Measurements from ENCODE around the gene MAML2. TPM values are rescaled to one million over a fixed set of nuclear protein-coding genes. Genes with fewer than 3 reads are reported as not detected.

The MAML2 gene
- 28.1 TPM for polyA plus RNA-seq (2013, experiment 1 of 2)
- 22.3 TPM for polyA plus RNA-seq (2013, experiment 2 of 2)

DNA sequence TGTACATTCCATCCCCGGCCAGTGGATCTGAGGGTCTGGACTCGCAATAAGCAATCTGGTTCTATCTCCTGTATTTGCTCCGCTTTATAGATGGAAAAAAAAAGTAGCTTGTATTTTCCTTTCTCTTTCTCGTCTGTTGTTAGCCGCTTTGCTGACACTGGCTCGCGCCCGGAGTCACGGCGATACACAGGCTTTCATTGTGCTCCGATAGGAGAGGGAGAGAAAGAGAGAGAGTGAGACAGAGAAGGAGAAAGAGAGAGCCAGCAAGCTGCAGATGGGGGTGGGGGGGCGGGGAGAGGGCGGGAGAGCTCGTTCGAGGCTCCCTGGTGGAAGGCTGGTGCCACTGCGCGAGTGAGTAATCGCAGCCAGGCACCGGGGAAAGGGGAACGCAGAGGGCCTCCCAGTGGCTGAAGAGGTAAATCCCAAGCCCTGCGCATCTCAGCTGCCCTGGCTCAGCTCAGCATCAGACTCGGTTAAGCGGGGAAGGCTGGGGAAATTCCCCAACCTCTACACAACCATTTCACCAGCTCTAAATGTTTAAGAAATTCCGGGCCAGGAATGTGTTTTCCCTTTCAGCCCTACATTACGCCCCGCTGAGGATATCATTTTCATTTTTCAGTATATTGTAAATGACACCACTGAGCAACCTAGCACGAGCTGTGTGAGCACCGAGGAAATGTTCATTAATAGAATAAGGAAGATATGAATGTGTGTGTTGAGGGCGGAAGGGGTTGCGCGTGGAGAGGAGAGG, at the start of gene MAML2:
Gene MAML2, minus strand, starts transcription at position 235 of the 751 bp plus-strand sequence. CDS start 1,300 bp downstream, outside the sequence.
- H3K4me3 ChIP-seq (ENCODE audit: extremely low read depth, insufficient read depth, low read length, poor library complexity, severe bottlenecking) = peak within 1 kb of the TSS; percentile 79
- H3K27ac ChIP-seq (ENCODE audit: low read depth, low read length, severe bottlenecking) = peak within 1 kb of the TSS; percentile 67
- peaks cover 2% of the 10 kb centered on the region for H3K9me3 ChIP-seq (ENCODE audit: control insufficient read depth, low read length)

DNA sequence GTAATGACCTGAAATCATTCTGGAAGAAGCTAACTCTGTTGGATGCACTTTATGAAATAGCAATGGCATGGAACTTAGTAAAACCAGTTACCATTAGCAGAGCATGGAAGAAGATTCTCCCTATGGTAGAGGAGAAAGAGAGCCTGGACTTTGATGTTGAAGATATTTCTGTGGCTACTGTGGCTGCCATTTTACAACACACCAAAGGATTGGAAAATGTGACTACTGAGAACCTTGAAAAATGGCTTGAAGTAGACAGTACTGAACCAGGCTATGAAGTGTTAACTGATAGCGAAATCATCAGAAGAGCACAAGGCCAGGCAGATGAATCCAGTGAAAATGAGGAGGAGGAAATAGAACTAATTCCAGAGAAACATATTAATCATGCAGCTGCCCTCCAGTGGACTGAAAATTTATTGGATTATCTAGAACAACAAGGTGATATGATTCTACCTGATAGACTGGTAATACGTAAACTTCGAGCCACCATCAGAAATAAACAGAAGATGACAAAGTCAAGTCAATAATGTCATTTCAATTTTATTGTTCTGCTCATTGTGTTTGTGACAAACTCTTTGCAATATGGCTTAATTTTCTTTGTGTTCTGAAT, 48.8 kb upstream of the MAML2 start:
- H3K4me1 ChIP-seq (ENCODE audit: control insufficient read depth, insufficient read depth, low read length, poor library complexity, severe bottlenecking) = peaks cover 4% of the 10 kb centered on the region
- no peak overlapping the region for H3K4me3 ChIP-seq (ENCODE audit: extremely low read depth, insufficient read depth, low read length, poor library complexity, severe bottlenecking)
- 100% methylated on average over 1 to 2 of the region's 3 CpGs for WGBS, 2 experiments (ENCODE audit: insufficient coverage in 2 of 2)
- peaks cover 7% of the 10 kb centered on the region for H3K9me3 ChIP-seq (ENCODE audit: control insufficient read depth, low read length)
- H3K36me3 ChIP-seq (ENCODE audit: control insufficient read depth, insufficient read depth, low read length) = peaks cover 11% of the 10 kb centered on the region
- H3K27ac ChIP-seq (ENCODE audit: low read depth, low read length, severe bottlenecking) = no peak overlapping the region

More for the DNA sequence above, at the start of gene MAML2:
- H3K36me3 ChIP-seq (ENCODE audit: control insufficient read depth, insufficient read depth, low read length) = peaks cover 25% of the 10 kb centered on the region
- peaks cover 32% of the 10 kb centered on the region for H3K4me1 ChIP-seq (ENCODE audit: control insufficient read depth, insufficient read depth, low read length, poor library complexity, severe bottlenecking)
- WGBS, 2 experiments (ENCODE audit: insufficient coverage in 2 of 2) = 10 to 32% methylated on average over 12 to 16 of the region's 31 CpGs

DNA sequence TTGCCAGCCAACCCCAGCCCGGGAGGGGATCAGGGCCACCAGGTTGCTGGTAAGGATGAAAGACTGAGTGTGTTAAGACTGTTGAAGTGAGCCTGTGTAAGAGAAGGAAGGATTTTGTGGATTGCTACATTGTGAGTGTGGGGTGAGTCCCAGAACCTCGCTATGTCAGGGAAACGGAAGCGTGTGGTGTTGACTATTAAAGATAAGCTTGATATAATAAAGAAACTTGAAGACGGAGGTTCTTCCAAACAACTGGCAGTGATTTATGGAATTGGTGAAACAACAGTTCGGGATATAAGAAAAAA, 47.4 kb upstream of the MAML2 start:
- peak overlapping the region; percentile 78 for H3K4me3 ChIP-seq (ENCODE audit: extremely low read depth, insufficient read depth, low read length, poor library complexity, severe bottlenecking)
- peaks cover 4% of the 10 kb centered on the region for H3K4me1 ChIP-seq (ENCODE audit: control insufficient read depth, insufficient read depth, low read length, poor library complexity, severe bottlenecking)
- H3K9me3 ChIP-seq (ENCODE audit: control insufficient read depth, low read length) = peaks cover 7% of the 10 kb centered on the region
- peaks cover 22% of the 10 kb centered on the region for H3K36me3 ChIP-seq (ENCODE audit: control insufficient read depth, insufficient read depth, low read length)
- H3K27ac ChIP-seq (ENCODE audit: low read depth, low read length, severe bottlenecking) = peak overlapping the region; percentile 95
- WGBS, 2 experiments (ENCODE audit: insufficient coverage in 2 of 2) = 66 to 82% methylated on average over 5 of the region's 6 CpGs

DNA sequence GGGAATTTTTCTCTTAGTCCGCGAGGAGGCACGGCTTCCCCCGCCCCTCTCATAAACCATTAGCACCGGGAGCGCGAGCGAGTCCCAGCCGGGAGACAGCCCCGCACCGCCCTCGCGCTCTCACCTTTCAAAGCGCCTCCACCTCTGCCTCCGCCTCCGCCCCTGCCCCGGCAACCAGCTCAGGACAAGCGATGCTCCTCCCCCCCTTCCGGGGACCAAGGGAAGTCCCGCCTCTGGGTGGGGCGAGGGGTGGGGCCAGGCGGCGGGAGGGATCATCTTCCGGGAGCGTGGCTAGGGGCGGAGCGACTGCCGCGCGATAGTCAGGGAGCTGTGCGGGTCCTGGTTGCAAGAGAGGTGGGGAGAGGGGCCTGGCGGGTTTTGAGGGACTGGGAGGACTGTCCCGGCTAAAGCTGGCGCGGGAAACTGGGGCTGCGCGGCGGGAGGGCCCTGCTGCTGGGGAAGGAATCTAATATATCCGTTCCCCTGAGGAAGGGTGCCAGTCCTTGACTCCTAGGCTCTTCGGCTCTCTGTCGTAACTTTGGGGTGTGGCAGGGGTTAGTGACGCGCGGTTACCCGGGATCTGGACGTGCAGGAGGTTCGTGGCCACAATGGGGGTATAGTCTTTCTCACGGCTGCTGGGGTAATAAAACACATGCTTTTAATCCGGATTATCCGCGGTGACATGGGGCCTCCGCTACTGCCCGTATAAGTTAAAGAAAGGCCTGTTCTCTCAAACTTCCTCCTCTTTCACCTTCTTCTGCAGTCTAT, 46.9 kb upstream of the MAML2 start, which contains the start of the genes CCDC82 and JRKL:
Gene CCDC82, minus strand, starts transcription at position 193 of the 768 bp plus-strand sequence. CDS start 5,165 bp downstream, outside the sequence.
Gene JRKL, plus strand, starts transcription at position 294 of the 768 bp plus-strand sequence. CDS start 637 bp downstream, outside the sequence.
- Histone ChIP-seq H3K4me3 (ENCODE audit: extremely low read depth, insufficient read depth, low read length, poor library complexity, severe bottlenecking) (peak within 1 kb of the TSS; percentile 78), H3K4me1 (ENCODE audit: control insufficient read depth, insufficient read depth, low read length, poor library complexity, severe bottlenecking) (peaks cover 4% of the 10 kb centered on the region), H3K36me3 (ENCODE audit: control insufficient read depth, insufficient read depth, low read length) (peaks cover 22% of the 10 kb centered on the region), H3K9me3 (ENCODE audit: control insufficient read depth, low read length) (peaks cover 7% of the 10 kb centered on the region), H3K27ac (ENCODE audit: low read depth, low read length, severe bottlenecking) (peak within 1 kb of the TSS; percentile 95)
- WGBS, 2 experiments (ENCODE audit: insufficient coverage in 2 of 2) = 1% methylated on average over 27 of the region's 53 CpGs

DNA sequence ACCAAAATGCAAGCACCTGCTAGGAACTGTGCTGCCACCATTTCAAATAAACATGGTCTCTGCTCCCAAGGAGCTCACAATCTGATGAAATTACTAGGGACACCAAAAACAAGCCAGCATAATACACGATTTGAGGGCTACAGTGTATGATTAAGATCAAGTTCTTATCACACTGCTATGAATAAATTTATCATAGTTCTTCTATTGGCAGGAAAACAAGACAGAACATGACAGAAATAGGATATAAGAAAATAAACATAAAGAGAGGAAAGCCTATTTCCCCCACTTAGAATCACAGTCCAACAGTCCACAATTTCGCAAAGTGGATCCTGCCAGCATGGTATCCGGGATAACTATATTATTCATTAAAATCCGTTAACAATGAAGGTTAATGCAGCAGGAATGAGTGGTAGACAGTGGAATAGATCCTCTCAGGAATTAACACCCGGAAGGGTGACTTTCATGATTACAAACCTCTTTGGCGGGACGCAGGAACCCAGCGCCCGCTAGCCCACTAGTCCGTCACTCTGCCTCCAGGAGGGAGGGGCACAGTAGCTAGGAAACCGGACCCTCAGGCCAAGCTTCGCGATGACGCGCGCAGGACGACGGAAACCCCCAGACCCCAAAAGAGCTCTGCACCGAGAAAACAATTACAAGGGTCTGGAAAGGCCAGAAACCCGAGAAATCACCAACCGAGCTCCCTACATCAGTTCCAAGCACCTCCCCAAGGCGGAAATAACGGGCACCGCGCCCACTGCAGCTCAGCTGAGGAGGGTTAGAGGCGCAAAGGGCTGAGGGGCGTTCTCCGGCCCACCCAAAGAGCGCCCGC, 46.1 kb upstream of the MAML2 start:
- 0% methylated on average over 5 to 11 of the region's 30 CpGs for WGBS, 2 experiments (ENCODE audit: insufficient coverage in 2 of 2)
- H3K9me3 ChIP-seq (ENCODE audit: control insufficient read depth, low read length) = peaks cover 7% of the 10 kb centered on the region
- peaks cover 22% of the 10 kb centered on the region for H3K36me3 ChIP-seq (ENCODE audit: control insufficient read depth, insufficient read depth, low read length)
- peak overlapping the region; percentile 95 for H3K27ac ChIP-seq (ENCODE audit: low read depth, low read length, severe bottlenecking)
- peaks cover 4% of the 10 kb centered on the region for H3K4me1 ChIP-seq (ENCODE audit: control insufficient read depth, insufficient read depth, low read length, poor library complexity, severe bottlenecking)
- H3K4me3 ChIP-seq (ENCODE audit: extremely low read depth, insufficient read depth, low read length, poor library complexity, severe bottlenecking) = peak overlapping the region; percentile 78

DNA sequence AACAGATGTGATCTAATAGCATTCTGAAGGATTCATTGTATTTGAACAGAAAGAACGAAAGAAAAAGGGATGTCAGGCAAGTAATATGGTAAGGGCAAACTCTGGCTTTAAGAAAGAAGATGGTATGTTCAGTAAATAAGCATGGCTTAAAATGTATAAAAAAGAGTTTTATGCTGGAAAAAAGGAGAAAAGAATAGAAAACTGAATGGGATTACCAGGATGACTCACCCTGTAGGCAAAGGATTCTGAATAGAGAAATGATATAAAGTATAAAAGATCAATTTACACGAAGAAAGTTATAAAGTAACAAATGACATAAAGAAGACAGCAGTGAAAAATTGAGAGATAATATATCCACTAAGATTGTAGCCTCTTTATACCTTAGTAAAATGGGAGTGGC, 42.2 kb upstream of the MAML2 start:
- Histone ChIP-seq H3K4me1 (ENCODE audit: control insufficient read depth, insufficient read depth, low read length, poor library complexity, severe bottlenecking) (peaks cover 4% of the 10 kb centered on the region), H3K36me3 (ENCODE audit: control insufficient read depth, insufficient read depth, low read length) (peaks cover 29% of the 10 kb centered on the region), H3K4me3 (ENCODE audit: extremely low read depth, insufficient read depth, low read length, poor library complexity, severe bottlenecking) (no peak overlapping the region), H3K9me3 (ENCODE audit: control insufficient read depth, low read length) (no peaks in the 10 kb centered on the region), H3K27ac (ENCODE audit: low read depth, low read length, severe bottlenecking) (no peak overlapping the region)
- 90 to 100% methylated on average over 1 of the region's 2 CpGs for WGBS, 2 experiments (ENCODE audit: insufficient coverage in 2 of 2)

DNA sequence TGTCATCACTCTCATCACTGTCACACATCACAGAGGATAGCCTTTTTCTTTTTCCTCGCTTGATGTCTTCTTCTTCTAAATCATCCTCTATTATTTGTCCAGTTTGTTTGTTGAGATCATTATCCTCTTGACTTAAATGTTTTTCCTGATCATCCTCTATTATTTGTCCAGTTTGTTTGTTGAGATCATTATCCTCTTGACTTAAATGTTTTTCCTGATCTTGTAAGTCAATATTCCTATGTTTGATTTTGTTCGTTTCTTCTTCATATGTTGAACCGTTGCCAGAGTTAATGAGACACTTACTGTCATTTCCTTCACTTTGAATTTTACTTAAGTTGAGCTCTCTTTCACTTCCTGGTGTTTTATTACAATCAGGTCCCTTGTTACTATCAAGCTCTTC, 41.2 kb upstream of the MAML2 start:
- H3K27ac ChIP-seq (ENCODE audit: low read depth, low read length, severe bottlenecking) = no peak overlapping the region
- peaks cover 4% of the 10 kb centered on the region for H3K4me1 ChIP-seq (ENCODE audit: control insufficient read depth, insufficient read depth, low read length, poor library complexity, severe bottlenecking)
- 88 to 94% methylated on average over 1 to 2 of the region's 3 CpGs for WGBS, 2 experiments (ENCODE audit: insufficient coverage in 2 of 2)
- no peak overlapping the region for H3K4me3 ChIP-seq (ENCODE audit: extremely low read depth, insufficient read depth, low read length, poor library complexity, severe bottlenecking)
- no peaks in the 10 kb centered on the region for H3K9me3 ChIP-seq (ENCODE audit: control insufficient read depth, low read length)
- peaks cover 38% of the 10 kb centered on the region for H3K36me3 ChIP-seq (ENCODE audit: control insufficient read depth, insufficient read depth, low read length)

DNA sequence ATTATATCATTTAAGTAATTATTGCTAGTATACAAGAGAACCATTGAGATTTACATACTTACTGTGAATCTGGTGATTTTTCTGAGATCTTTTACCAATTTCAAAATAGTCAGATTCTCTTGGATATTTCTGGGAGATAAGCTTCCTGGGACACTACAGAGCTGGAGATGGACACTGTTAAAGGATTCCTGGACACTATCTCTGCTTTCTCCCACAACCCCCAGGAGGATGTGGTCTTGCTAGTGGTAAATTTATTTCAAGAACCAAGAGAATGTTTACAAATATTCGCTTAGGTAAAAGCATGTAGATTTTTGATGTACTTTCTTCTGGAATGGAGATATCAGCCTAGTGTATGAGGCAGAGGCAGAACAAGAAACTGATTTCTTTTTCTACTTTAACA, 33.8 kb upstream of the MAML2 start:
- Histone ChIP-seq H3K36me3 (ENCODE audit: control insufficient read depth, insufficient read depth, low read length) (peaks cover 57% of the 10 kb centered on the region), H3K9me3 (ENCODE audit: control insufficient read depth, low read length) (no peaks in the 10 kb centered on the region), H3K4me3 (ENCODE audit: extremely low read depth, insufficient read depth, low read length, poor library complexity, severe bottlenecking) (no peak overlapping the region), H3K27ac (ENCODE audit: low read depth, low read length, severe bottlenecking) (no peak overlapping the region), H3K4me1 (ENCODE audit: control insufficient read depth, insufficient read depth, low read length, poor library complexity, severe bottlenecking) (no peaks in the 10 kb centered on the region)
- WGBS, 2 experiments (ENCODE audit: insufficient coverage in 2 of 2) = no CpG with 5 or more reads among the region's 1 CpG

DNA sequence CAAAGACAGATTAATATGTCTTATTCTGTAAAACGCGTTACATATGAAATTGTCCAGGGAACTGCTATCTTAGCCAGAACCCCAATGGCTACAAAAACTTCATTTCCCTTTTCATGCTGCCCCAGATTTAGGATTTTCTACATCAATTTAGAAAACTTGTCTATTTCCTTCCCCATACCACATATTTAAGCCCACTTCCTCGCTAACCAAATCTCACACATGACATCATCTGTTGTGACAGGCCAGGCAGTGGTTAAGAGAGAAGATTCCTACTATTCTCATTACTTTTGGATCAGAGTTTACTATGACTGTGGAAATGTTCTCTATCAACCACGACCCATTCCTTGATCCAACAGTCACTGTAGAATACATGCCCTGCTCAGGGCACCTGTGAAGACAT, 30.8 kb upstream of the MAML2 start:
- H3K36me3 ChIP-seq (ENCODE audit: control insufficient read depth, insufficient read depth, low read length) = peaks cover 53% of the 10 kb centered on the region

DNA sequence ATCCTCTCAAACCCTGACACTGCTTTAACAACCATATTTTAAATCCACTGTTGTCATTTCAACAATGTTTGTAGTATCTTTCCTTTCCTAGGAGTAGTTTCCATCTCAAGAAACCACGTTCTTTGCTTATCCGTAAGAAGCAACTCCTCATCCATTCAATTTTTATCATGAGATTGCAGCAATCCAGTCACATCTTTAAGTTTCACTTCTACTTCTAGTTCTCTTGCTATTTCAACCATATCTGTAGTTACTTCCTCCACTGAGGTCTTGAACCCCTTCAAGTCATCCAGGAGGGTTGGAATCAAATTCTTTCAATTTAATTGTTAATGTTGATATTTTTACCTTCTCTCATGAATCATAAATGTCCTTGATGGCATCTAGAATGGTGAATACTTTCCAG, 24.3 kb upstream of the MAML2 start:
- peaks cover 66% of the 10 kb centered on the region for H3K36me3 ChIP-seq (ENCODE audit: control insufficient read depth, insufficient read depth, low read length)
- peaks cover 6% of the 10 kb centered on the region for H3K9me3 ChIP-seq (ENCODE audit: control insufficient read depth, low read length)
- H3K4me3 ChIP-seq (ENCODE audit: extremely low read depth, insufficient read depth, low read length, poor library complexity, severe bottlenecking) = no peak overlapping the region
- H3K4me1 ChIP-seq (ENCODE audit: control insufficient read depth, insufficient read depth, low read length, poor library complexity, severe bottlenecking) = no peaks in the 10 kb centered on the region
- 82 to 90% methylated on average over 2 of the region's 2 CpGs for WGBS, 2 experiments (ENCODE audit: insufficient coverage in 2 of 2)
- no peak overlapping the region for H3K27ac ChIP-seq (ENCODE audit: low read depth, low read length, severe bottlenecking)

More for the DNA sequence above, 30.8 kb upstream of the MAML2 start:
- WGBS, 2 experiments (ENCODE audit: insufficient coverage in 2 of 2) = 92% methylated on average over 2 of the region's 4 CpGs; no CpG with 5 or more reads in 1 of the 2 experiments
- peaks cover 6% of the 10 kb centered on the region for H3K9me3 ChIP-seq (ENCODE audit: control insufficient read depth, low read length)
- no peaks in the 10 kb centered on the region for H3K4me1 ChIP-seq (ENCODE audit: control insufficient read depth, insufficient read depth, low read length, poor library complexity, severe bottlenecking)
- no peak overlapping the region for H3K4me3 ChIP-seq (ENCODE audit: extremely low read depth, insufficient read depth, low read length, poor library complexity, severe bottlenecking)
- H3K27ac ChIP-seq (ENCODE audit: low read depth, low read length, severe bottlenecking) = no peak overlapping the region

All from mesodermal cell (in vitro differentiated cells).